ACC112 (cell line): ENCODE data around the gene PTPDC1.
"Not testable (repeated sequence)": the region's sequence is repeated elsewhere in the genome, so short reads cannot be mapped to it uniquely, and the experiment has no call there.

Experiments
- H2AFZ ChIP-seq: fragments of 200-600 bp; sonication (generic); one replicate; pipeline ENCODE4 v1.6.0; 2017; ENCODE audit warnings: antibody characterized with exemption, low read length; ENCODE audit not compliant: unreplicated experiment
- H3K27ac ChIP-seq: fragments of 200-600 bp; sonication (generic); 2 replicates; pipeline ENCODE4 v1.5.1; 2014; ENCODE audit warnings: low read depth, mild to moderate bottlenecking, antibody characterized with exemption, low read length, moderate library complexity
- H3K27me3 ChIP-seq: fragments of 200-600 bp; sonication (generic); 2 replicates; pipeline ENCODE4 v1.6.1; 2014; ENCODE audit warnings: mild to moderate bottlenecking, antibody characterized with exemption, low read length, moderate library complexity, mixed read lengths; ENCODE audit not compliant: insufficient read depth
- H3K36me3 ChIP-seq: fragments of 200-600 bp; sonication (generic); 2 replicates; pipeline ENCODE4 v1.6.1; 2016; ENCODE audit warnings: mild to moderate bottlenecking, antibody characterized with exemption, low read length, moderate library complexity, mixed read lengths; ENCODE audit not compliant: insufficient read depth
- H3K4me1 ChIP-seq: fragments of 200-600 bp; sonication (generic); one replicate; pipeline ENCODE4 v1.6.1; 2016; ENCODE audit warnings: low read length, mixed read lengths; ENCODE audit not compliant: insufficient read depth, unreplicated experiment, control insufficient read depth
- H3K4me3 ChIP-seq: fragments of 200-600 bp; sonication (generic); 2 replicates; pipeline ENCODE4 v1.5.1; 2014; ENCODE audit warnings: mild to moderate bottlenecking, low read depth, low read length
- H3K79me2 ChIP-seq: fragments of 200-600 bp; sonication (generic); one replicate; pipeline ENCODE4 v1.6.0; 2016; ENCODE audit warnings: low read length; ENCODE audit not compliant: control insufficient read depth, unreplicated experiment, insufficient read depth

PTPDC1 gene

GRCh38 chr9:94112716-94113465 is 28.6 kb downstream of the PTPDC1 start:
- no peaks in the 10 kb centered on the region for H3K36me3 ChIP-seq
- H2AFZ ChIP-seq: no peak overlapping the region
- H3K4me3 ChIP-seq: no peak overlapping the region
- peaks cover 20% of the 10 kb centered on the region for H3K4me1 ChIP-seq
- no peaks in the 10 kb centered on the region for H3K27me3 ChIP-seq
- no peak overlapping the region for H3K27ac ChIP-seq
- no peaks in the 10 kb centered on the region for H3K79me2 ChIP-seq

GRCh38 chr9:94120088-94120487 is 35.8 kb downstream of the PTPDC1 start:
- not testable (repeated sequence) for H3K4me3 ChIP-seq, H3K27me3 ChIP-seq, H3K27ac ChIP-seq, H3K4me1 ChIP-seq, H2AFZ ChIP-seq, H3K79me2 ChIP-seq
- H3K36me3 ChIP-seq: peaks cover 17% of the 10 kb centered on the region

- H2AFZ ChIP-seq: no peak overlapping the region
- H3K27ac ChIP-seq: no peak overlapping the region
- H3K4me1 ChIP-seq: no peaks in the 10 kb centered on the region
- H3K27me3 ChIP-seq: no peaks in the 10 kb centered on the region
- H3K4me3 ChIP-seq: no peak overlapping the region
- H3K79me2 ChIP-seq: no peaks in the 10 kb centered on the region
- peaks cover 17% of the 10 kb centered on the region for H3K36me3 ChIP-seq
Observed at GRCh38 chr9:94120854-94121376, 36.7 kb downstream of the PTPDC1 start.

GRCh38 chr9:94126844-94127243 is 42.6 kb downstream of the PTPDC1 start:
- Histone ChIP-seq H3K4me1 (no peaks in the 10 kb centered on the region), H3K79me2 (no peaks in the 10 kb centered on the region)

GRCh38 chr9:94127806-94128205 is 43.5 kb downstream of the PTPDC1 start:
- Histone ChIP-seq H3K27ac (no peak overlapping the region), H3K4me3 (no peak overlapping the region), H3K36me3 (peaks cover 21% of the 10 kb centered on the region), H3K27me3 (no peaks in the 10 kb centered on the region), H2AFZ (no peak overlapping the region), H3K4me1 (no peaks in the 10 kb centered on the region), H3K79me2 (no peaks in the 10 kb centered on the region)

More at GRCh38 chr9:94126844-94127243, 42.6 kb downstream of the PTPDC1 start:
- Histone ChIP-seq H3K27me3 (no peaks in the 10 kb centered on the region), H3K36me3 (peaks cover 21% of the 10 kb centered on the region), H2AFZ (no peak overlapping the region), H3K4me3 (no peak overlapping the region), H3K27ac (no peak overlapping the region)

GRCh38 chr9:94128580-94128979 is 44.3 kb downstream of the PTPDC1 start:
- H3K4me1 ChIP-seq: peaks cover 1% of the 10 kb centered on the region
- H3K36me3 ChIP-seq: peaks cover 16% of the 10 kb centered on the region
- no peaks in the 10 kb centered on the region for H3K27me3 ChIP-seq
- no peak overlapping the region for H3K27ac ChIP-seq
- no peaks in the 10 kb centered on the region for H3K79me2 ChIP-seq
- no peak overlapping the region for H2AFZ ChIP-seq
- no peak overlapping the region for H3K4me3 ChIP-seq

- no peaks in the 10 kb centered on the region for H3K27me3 ChIP-seq
- H3K27ac ChIP-seq: peak overlapping the region; percentile 89
- H3K4me3 ChIP-seq: peak overlapping the region; percentile 49
- H2AFZ ChIP-seq: no peak overlapping the region
- H3K4me1 ChIP-seq: peaks cover 52% of the 10 kb centered on the region
- H3K36me3 ChIP-seq: no peaks in the 10 kb centered on the region
- H3K79me2 ChIP-seq: no peaks in the 10 kb centered on the region
Observed at GRCh38 chr9:94134629-94135028, 50.4 kb downstream of the PTPDC1 start.

- Histone ChIP-seq H3K79me2 (no peaks in the 10 kb centered on the region), H3K4me3 (peak overlapping the region; percentile 49), H3K4me1 (peaks cover 58% of the 10 kb centered on the region), H3K36me3 (no peaks in the 10 kb centered on the region), H3K27me3 (no peaks in the 10 kb centered on the region), H3K27ac (peak overlapping the region; percentile 89), H2AFZ (peak overlapping the region; percentile 61)
Observed at GRCh38 chr9:94135222-94135621, 51.0 kb downstream of the PTPDC1 start.

- H2AFZ ChIP-seq: peak overlapping the region; percentile 69
- no peaks in the 10 kb centered on the region for H3K36me3 ChIP-seq
- peaks cover 60% of the 10 kb centered on the region for H3K4me1 ChIP-seq
- H3K27ac ChIP-seq: peak overlapping the region; percentile 98
- no peaks in the 10 kb centered on the region for H3K79me2 ChIP-seq
- H3K4me3 ChIP-seq: peak overlapping the region; percentile 45
- H3K27me3 ChIP-seq: no peaks in the 10 kb centered on the region
Observed at GRCh38 chr9:94139672-94140417, 55.6 kb downstream of the PTPDC1 start.

GRCh38 chr9:94140418-94140780 is 56.1 kb downstream of the PTPDC1 start:
- Histone ChIP-seq H3K4me1 (peaks cover 56% of the 10 kb centered on the region), H2AFZ (peak overlapping the region; percentile 69), H3K27ac (peak overlapping the region; percentile 98), H3K4me3 (peak overlapping the region; percentile 45), H3K27me3 (no peaks in the 10 kb centered on the region), H3K36me3 (no peaks in the 10 kb centered on the region), H3K79me2 (no peaks in the 10 kb centered on the region)
